Aorta (tissue), 5 donors: ENCODE results near the gene RETREG1. TPM values are rescaled to one million over a fixed set of nuclear protein-coding genes. Genes with fewer than 3 reads are reported as not detected.

Experiments
- ATAC-seq: fragments of 200-7000 bp; cut with Tn5 transposase; one replicate; pipeline ENCODE4 v1.9.1; 2022; ENCODE audit warnings: moderate library complexity; ENCODE audit not compliant: low FRiP score
- DNase-seq, 2 donors: peaks; one replicate each; pipeline ENCODE4 v3.0.0-alpha.2; 2020
- H3K27ac ChIP-seq, 2 donors: one replicate each; pipeline ENCODE4 v1.5.1; 2013; ENCODE audit warnings: low read length in 2 of 2, mild to moderate bottlenecking in 2 of 2, moderate library complexity in 2 of 2, control low read depth in 1 of 2, inconsistent platforms in 1 of 2, low read depth in 1 of 2
- H3K27me3 ChIP-seq, 2 donors: one replicate each; pipeline ENCODE4 v1.6.1; 2013; ENCODE audit warnings: control low read depth in 1 of 2, low read length in 1 of 2, mild to moderate bottlenecking in 1 of 2, moderate library complexity in 1 of 2; ENCODE audit not compliant: insufficient read depth in 2 of 2, control insufficient read depth in 1 of 2
- H3K36me3 ChIP-seq, 2 donors: one replicate each; pipeline ENCODE4 v1.6.1; 2013; ENCODE audit warnings: control low read depth in 1 of 2, low read length in 1 of 2, mild to moderate bottlenecking in 1 of 2; ENCODE audit not compliant: insufficient read depth in 2 of 2, control insufficient read depth in 1 of 2
- H3K4me1 ChIP-seq, 2 donors: one replicate each; pipeline ENCODE4 v1.6.1; 2013; ENCODE audit warnings: low read length in 2 of 2, control low read depth in 1 of 2, mild to moderate bottlenecking in 1 of 2, moderate library complexity in 1 of 2; ENCODE audit not compliant: insufficient read depth in 2 of 2, control insufficient read depth in 1 of 2
- H3K4me3 ChIP-seq, 2 donors: one replicate each; pipeline ENCODE4 v1.5.1; 2013; ENCODE audit warnings: low read length in 2 of 2, control low read depth in 1 of 2, mild to moderate bottlenecking in 1 of 2
- H3K9me3 ChIP-seq: one replicate; pipeline ENCODE4 v1.6.1; 2013; ENCODE audit warnings: mild to moderate bottlenecking, low read length; ENCODE audit not compliant: control insufficient read depth
- WGBS, 2 donors: extraction: QIAGEN DNeasy Blood & Tissue Kit; methylation state at CpG; one replicate each; pipeline ENCODE4 v1.1.7; 2013; 5-methylcytosine and 5-hydroxymethylcytosine counted together
- intact Hi-C, 2 donors: fragments of 100-400 bp; cut with DNase I; formaldehyde crosslinking; loops; one replicate each; pipeline versions ENCODE4 v1.14.2 to v1.15.0; 2022
- polyA plus RNA-seq, 2 donors: library from polyadenylated mRNA; stranded (reverse); fragments of 200-250 nt; gene quantifications; one replicate each; pipeline ENCODE4 v1.2.3, GENCODE V29; 2013
- total RNA-seq, 2 donors: library from RNA; stranded (reverse); fragmentation: NEBNext Ultra II Directional; extraction: Animal tissue kit (Norgen Biotek cat#: 25700); gene quantifications; one replicate each; pipeline ENCODE4 v1.2.1, GENCODE V29; 2021
- donor health status: healthy with polysubstance abuse.
- donor health status: Bipolar disorder and iron deficiency.
- donor health status: DM: no; HTN: no; CAD: no.
- donor health status: DM: no; HTN: no; CAD: no.
- donor health status: DM: yes; HTN: yes; CAD: no.

The RETREG1 gene
- total and polyA plus RNA-seq, 4 donors = 0.56 to 9.7 (median 4.1) TPM

DNA sequence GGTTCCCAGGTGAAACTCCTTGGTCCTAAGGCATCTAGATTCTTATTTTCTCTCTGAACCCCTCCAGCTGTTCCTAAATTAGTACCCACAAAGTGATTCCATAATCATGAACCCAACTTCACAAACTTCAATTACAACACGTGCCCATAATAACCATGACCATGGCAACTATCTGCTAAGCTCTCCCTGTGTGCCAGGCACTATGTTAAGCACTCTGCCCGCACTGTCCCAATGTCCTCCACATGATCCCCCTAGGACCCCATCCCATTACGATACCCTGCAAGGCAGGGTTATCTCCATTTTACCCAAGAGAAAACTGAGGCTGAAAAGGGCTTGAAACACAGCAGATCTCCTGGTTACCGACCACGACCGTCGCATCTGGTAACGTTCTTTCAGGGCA is 125.9 kb downstream of the RETREG1 start:
- ATAC-seq (no peak), DNase-seq (no peak)
- WGBS, 2 donors = 70 to 73% methylated on average over 8 of the region's 8 CpGs
- intact Hi-C loops = loop anchor here in 1 of 2 donors (10.0 kb wide), 1 partner anchor 304 kb away; no protein-coding TSS in a partner anchor
- Histone ChIP-seq H3K4me3 (no peak overlapping the region), H3K27ac (no peak overlapping the region), H3K36me3 (no peaks in the 10 kb centered on the region), H3K9me3 (peaks cover 2% of the 10 kb centered on the region), H3K4me1 (no peaks in the 10 kb centered on the region), H3K27me3 (no peaks in the 10 kb centered on the region)

DNA sequence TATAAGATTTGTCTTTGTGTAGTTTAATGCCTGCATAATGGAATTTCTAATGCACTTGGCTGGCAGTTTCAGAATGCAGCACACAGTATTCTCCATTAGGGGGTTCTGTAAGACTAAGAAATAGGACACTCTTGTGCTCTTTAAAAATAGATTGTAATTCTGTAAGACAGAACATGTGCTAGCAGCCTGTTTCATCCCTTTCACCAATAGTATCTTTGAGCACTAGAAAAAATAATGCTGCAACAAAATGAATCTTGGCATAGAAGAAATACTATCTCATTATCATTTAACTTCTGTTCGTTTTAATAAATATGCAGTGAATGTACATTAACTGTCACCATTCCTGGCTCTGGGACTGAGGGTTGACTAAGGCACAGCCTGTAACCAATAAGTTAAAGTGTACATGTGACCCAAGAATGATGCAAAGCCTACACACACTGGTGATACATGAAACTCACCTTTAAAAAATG is 127.4 kb downstream of the RETREG1 start:
- no peak overlapping the region for H3K4me3 ChIP-seq
- 11 to 32% methylated on average over 1 of the region's 1 CpG for WGBS, 2 donors
- no peaks in the 10 kb centered on the region for H3K27me3 ChIP-seq
- ATAC-seq (peak; percentile 77), DNase-seq (no peak)
- no peaks in the 10 kb centered on the region for H3K36me3 ChIP-seq
- no peak overlapping the region for H3K27ac ChIP-seq
- no peaks in the 10 kb centered on the region for H3K9me3 ChIP-seq
- intact Hi-C loops = loop anchor here (1.0 to 10.0 kb wide), 5 partner anchors 63 to 713 kb away; no protein-coding TSS in a partner anchor
- no peaks in the 10 kb centered on the region for H3K4me1 ChIP-seq

DNA sequence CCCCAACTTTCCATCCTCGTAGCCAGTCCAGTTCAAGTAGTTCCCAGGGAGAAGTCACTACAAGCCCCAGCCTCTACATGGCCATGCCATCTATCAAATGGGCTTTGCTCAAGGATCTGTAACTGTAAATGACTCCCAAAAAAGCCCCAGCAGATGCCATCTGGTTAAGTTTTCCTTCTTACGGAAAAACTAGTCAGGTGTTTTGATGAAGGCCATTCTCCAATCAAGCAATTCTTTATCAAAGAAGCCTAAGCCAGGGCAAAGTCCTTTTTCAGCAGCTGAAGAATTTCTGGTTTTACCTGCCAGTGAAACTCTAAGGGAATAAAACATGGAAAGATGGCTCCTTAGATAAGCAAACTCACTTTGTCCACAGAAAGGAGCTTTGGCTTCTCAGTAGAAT is 129.3 kb downstream of the RETREG1 start:
- Histone ChIP-seq H3K9me3 (no peaks in the 10 kb centered on the region), H3K36me3 (no peaks in the 10 kb centered on the region), H3K4me1 (no peaks in the 10 kb centered on the region), H3K27me3 (no peaks in the 10 kb centered on the region), H3K27ac (no peak overlapping the region), H3K4me3 (no peak overlapping the region)
- ATAC-seq (no peak), DNase-seq (no peak)
- 80 to 87% methylated on average over 2 of the region's 2 CpGs for WGBS, 2 donors
- intact Hi-C loops = loop anchor here (5.0 to 10.0 kb wide), 4 partner anchors 65 to 715 kb away; no protein-coding TSS in a partner anchor

DNA sequence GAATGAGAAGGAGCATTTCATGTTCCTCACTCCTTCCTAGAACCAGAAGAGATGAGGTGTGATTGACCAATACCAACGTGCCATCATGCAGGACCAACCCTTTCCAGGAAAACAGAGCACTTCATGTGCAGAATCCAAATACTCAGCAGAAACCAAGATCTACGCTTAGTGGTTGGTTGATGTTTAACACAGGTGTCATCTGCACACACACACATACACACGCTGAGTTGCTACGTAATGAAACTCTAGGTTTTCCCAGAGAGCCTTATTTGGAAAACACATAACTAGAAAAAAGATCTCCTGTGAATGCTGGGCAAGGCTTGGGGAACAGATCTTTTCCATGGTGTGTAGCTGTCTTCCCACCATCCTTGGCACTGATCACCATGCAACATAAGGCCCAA is 130.1 kb downstream of the RETREG1 start:
- DNase-seq = no peak
- Histone ChIP-seq H3K27me3 (no peaks in the 10 kb centered on the region), H3K27ac (no peak overlapping the region), H3K4me1 (no peaks in the 10 kb centered on the region), H3K9me3 (no peaks in the 10 kb centered on the region), H3K36me3 (no peaks in the 10 kb centered on the region), H3K4me3 (no peak overlapping the region)
- intact Hi-C loops = loop anchor here (5.0 to 10.0 kb wide), 4 partner anchors 66 to 716 kb away; no protein-coding TSS in a partner anchor
- 64 to 67% methylated on average over 4 of the region's 4 CpGs for WGBS, 2 donors
- ATAC-seq = no peak

DNA sequence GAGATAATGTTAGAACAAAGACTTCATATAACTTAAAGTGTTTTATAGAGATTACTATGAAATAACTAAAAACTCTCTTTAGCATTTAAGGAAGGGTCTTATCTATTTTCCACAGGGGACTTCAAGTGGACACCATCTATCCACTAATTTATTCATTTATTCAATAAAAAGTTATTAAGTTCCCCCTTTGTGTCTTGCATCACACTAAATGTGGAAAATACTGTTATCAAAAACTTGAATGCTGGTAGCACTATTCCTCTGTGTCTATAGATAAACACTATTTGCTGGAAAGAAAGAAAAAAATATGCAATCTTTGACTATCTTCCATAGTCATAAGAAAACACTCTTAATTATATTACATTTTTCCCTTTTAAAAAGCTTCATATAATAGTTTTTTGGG is 131.1 kb downstream of the RETREG1 start:
- H3K4me1 ChIP-seq = no peaks in the 10 kb centered on the region
- DNase-seq = no peak
- no peak overlapping the region for H3K27ac ChIP-seq
- no peaks in the 10 kb centered on the region for H3K9me3 ChIP-seq
- intact Hi-C loops = loop anchor here (5.0 to 10.0 kb wide), 4 partner anchors 67 to 717 kb away; no protein-coding TSS in a partner anchor
- no peaks in the 10 kb centered on the region for H3K36me3 ChIP-seq
- no peak for ATAC-seq
- H3K27me3 ChIP-seq = no peaks in the 10 kb centered on the region
- H3K4me3 ChIP-seq = no peak overlapping the region

DNA sequence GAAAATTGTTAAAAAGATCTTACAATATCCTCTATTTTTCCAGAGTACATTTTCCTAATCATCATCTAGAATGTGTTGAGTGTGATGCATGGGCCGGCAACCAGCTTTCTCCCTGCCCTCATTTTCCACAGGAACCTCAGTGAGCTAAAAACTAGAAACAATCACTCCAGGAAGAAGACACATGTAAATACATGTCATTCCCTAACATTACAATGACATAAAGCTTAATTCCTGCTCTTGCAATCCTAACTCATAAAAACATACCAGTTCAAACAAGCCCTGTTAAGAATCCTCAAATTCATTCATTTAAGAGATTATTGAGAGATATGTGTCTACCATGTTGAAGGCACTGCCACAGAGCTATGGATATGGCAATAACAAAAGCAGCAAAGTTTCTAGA is 132.7 kb downstream of the RETREG1 start:
- no peaks in the 10 kb centered on the region for H3K36me3 ChIP-seq
- H3K9me3 ChIP-seq = no peaks in the 10 kb centered on the region
- H3K27ac ChIP-seq = no peak overlapping the region
- no peak for ATAC-seq
- DNase-seq = no peak
- 79% methylated on average over 1 of the region's 1 CpG for WGBS, 2 donors
- no peak overlapping the region for H3K4me3 ChIP-seq
- intact Hi-C loops = loop anchor here in 1 of 2 donors (10.0 kb wide), 1 partner anchor 711 kb away; no protein-coding TSS in a partner anchor
- no peaks in the 10 kb centered on the region for H3K4me1 ChIP-seq
- no peaks in the 10 kb centered on the region for H3K27me3 ChIP-seq

DNA sequence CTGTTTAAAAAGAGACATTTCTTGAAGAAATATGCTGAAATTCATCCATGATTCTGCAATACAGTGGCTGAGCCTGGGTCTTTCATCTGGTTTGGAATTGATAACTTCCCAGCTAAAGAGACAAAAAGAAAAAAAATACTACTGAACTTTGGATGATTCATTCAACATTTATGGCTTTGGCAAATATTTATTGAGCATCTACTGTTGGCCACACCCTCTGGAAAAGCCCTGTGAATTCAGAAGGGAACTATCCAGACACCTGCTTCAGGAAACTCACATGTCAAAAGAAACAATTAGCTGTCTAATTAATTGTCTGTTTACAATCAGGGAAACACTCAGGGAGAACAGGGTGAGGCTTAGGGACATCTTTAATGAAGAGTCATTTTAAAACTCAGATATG is 133.4 kb downstream of the RETREG1 start:
- no peak for DNase-seq

DNA sequence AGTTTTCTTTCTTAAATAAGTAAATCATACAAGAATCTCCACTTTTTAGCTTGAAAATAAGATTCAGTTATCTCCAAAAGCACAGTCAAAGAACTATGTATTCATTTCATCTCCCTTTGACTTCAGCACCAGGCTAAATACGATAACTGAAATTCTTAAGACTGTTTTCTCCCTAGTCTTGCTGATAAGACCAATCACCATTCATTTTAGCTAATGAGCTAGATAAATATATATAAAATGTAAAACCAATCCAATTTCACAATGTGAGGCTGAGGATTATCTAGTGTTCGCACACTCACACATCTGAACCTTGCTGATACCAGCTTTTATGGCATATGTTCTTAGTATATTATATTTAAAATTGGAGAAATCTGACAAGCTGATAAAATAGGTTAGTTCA is 133.9 kb downstream of the RETREG1 start:
- no peak overlapping the region for H3K27ac ChIP-seq
- 41 to 47% methylated on average over 2 of the region's 2 CpGs for WGBS, 2 donors
- ATAC-seq (no peak), DNase-seq (no peak)
- H3K27me3 ChIP-seq = no peaks in the 10 kb centered on the region
- no peak overlapping the region for H3K4me3 ChIP-seq
- no peaks in the 10 kb centered on the region for H3K36me3 ChIP-seq
- intact Hi-C loops = loop anchor here in 1 of 2 donors (10.0 kb wide), 1 partner anchor 712 kb away; no protein-coding TSS in a partner anchor
- H3K4me1 ChIP-seq = no peaks in the 10 kb centered on the region
- no peaks in the 10 kb centered on the region for H3K9me3 ChIP-seq

More for the DNA sequence above, 133.4 kb downstream of the RETREG1 start:
- Histone ChIP-seq H3K9me3 (no peaks in the 10 kb centered on the region), H3K27me3 (no peaks in the 10 kb centered on the region), H3K4me1 (no peaks in the 10 kb centered on the region), H3K27ac (no peak overlapping the region), H3K36me3 (no peaks in the 10 kb centered on the region), H3K4me3 (no peak overlapping the region)
- ATAC-seq = no peak
- intact Hi-C loops = loop anchor here in 1 of 2 donors (10.0 kb wide), 1 partner anchor 711 kb away; no protein-coding TSS in a partner anchor

DNA sequence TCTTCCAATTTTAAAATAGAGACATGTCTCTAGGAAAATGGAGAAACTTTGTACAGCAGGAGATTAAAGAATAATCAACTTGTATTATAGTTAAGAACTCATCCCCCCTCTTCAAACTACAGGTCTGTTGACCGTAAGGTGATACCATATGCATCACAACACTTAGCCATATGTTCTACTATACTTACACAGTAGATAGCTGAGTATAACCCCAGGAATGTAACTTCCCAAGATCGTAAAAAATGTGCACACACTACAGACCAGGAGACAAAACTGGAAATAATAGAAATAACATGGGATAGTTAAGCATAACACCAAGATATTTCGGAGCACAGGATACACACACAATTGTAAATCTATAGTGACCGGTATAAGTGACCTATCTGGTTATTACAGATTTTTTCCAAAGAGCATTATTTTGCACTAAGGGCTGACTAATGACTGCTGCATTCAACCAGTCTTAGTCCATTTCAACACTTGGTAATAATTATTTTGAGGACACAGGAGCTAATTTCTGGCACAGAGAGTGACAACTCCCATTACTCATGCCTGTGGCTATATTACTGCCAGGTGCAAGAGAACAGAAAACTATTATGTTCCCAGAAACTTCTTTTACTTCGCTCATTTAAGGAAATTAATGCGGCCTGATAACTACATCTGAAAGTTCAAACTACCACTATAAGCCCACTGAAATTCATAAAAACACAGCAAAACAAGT is 135.8 kb downstream of the RETREG1 start:
- Histone ChIP-seq H3K27me3 (no peaks in the 10 kb centered on the region), H3K4me3 (no peak overlapping the region), H3K27ac (no peak overlapping the region), H3K36me3 (no peaks in the 10 kb centered on the region), H3K4me1 (no peaks in the 10 kb centered on the region), H3K9me3 (no peaks in the 10 kb centered on the region)
- WGBS, 2 donors = 66 to 88% methylated on average over 6 of the region's 6 CpGs
- intact Hi-C loops = loop anchor here in 1 of 2 donors (10.0 kb wide), 1 partner anchor 714 kb away; no protein-coding TSS in a partner anchor
- ATAC-seq (no peak), DNase-seq (no peak)
